ENCODE results near the gene NAPSA.

Gene NAPSA

GRCh38 chr19:50383852-50384684 lies 18.6 kb upstream of the NAPSA start, which contains the start of gene POLD1:
POLD1 (plus strand) TSS chr19:50384347; CDS start chr19:50398852, 14,505 bp downstream.
- H4K20me1 ChIP-seq (ENCODE audit: insufficient read depth, low read length) = no peaks in the 10 kb centered on the region
- no peaks in the 10 kb centered on the region for H3K9me3 ChIP-seq (ENCODE audit: low read length)
- TF ChIP-seq, protein P1, sequence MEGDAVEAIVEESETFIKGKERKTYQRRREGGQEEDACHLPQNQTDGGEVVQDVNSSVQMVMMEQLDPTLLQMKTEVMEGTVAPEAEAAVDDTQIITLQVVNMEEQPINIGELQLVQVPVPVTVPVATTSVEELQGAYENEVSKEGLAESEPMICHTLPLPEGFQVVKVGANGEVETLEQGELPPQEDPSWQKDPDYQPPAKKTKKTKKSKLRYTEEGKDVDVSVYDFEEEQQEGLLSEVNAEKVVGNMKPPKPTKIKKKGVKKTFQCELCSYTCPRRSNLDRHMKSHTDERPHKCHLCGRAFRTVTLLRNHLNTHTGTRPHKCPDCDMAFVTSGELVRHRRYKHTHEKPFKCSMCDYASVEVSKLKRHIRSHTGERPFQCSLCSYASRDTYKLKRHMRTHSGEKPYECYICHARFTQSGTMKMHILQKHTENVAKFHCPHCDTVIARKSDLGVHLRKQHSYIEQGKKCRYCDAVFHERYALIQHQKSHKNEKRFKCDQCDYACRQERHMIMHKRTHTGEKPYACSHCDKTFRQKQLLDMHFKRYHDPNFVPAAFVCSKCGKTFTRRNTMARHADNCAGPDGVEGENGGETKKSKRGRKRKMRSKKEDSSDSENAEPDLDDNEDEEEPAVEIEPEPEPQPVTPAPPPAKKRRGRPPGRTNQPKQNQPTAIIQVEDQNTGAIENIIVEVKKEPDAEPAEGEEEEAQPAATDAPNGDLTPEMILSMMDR (IDR thresholded peaks at IDR 0.05; ENCODE audit: low read length) = no peak
- no peak for TF ChIP-seq EZH2 (IDR thresholded peaks at IDR 0.05; ENCODE audit: borderline replicate concordance, low read length)
- no peaks in the 10 kb centered on the region for H3F3A ChIP-seq (ENCODE audit: insufficient read depth, low read length)
- H3K36me3 ChIP-seq (ENCODE audit: insufficient read depth, low read length) = peaks cover 55% of the 10 kb centered on the region
- H3K27ac ChIP-seq (ENCODE audit: low read depth, low read length, poor library complexity, severe bottlenecking) = peak within 1 kb of the TSS; percentile 62
- no peaks in the 10 kb centered on the region for H3K27me3 ChIP-seq (ENCODE audit: insufficient read depth, low read length)
- no peak within 1 kb of the TSS for H2AFZ ChIP-seq (ENCODE audit: low read length)
- peaks cover 16% of the 10 kb centered on the region for H3K4me1 ChIP-seq (ENCODE audit: insufficient read depth, low read length, severe bottlenecking)
- H3K79me2 ChIP-seq (ENCODE audit: insufficient read depth, low read length) = peaks cover 23% of the 10 kb centered on the region
- peak within 1 kb of the TSS; percentile 87 for H3K4me3 ChIP-seq (ENCODE audit: low read depth, low read length, poor library complexity, severe bottlenecking)
- no peaks in the 10 kb centered on the region for H3K9me2 ChIP-seq (ENCODE audit: low read depth, low read length)
- peak within 1 kb of the TSS; percentile 94 for H3K4me2 ChIP-seq (ENCODE audit: low read length)
- H3K9ac ChIP-seq (ENCODE audit: low read length) = peak within 1 kb of the TSS; percentile 94

DNA sequence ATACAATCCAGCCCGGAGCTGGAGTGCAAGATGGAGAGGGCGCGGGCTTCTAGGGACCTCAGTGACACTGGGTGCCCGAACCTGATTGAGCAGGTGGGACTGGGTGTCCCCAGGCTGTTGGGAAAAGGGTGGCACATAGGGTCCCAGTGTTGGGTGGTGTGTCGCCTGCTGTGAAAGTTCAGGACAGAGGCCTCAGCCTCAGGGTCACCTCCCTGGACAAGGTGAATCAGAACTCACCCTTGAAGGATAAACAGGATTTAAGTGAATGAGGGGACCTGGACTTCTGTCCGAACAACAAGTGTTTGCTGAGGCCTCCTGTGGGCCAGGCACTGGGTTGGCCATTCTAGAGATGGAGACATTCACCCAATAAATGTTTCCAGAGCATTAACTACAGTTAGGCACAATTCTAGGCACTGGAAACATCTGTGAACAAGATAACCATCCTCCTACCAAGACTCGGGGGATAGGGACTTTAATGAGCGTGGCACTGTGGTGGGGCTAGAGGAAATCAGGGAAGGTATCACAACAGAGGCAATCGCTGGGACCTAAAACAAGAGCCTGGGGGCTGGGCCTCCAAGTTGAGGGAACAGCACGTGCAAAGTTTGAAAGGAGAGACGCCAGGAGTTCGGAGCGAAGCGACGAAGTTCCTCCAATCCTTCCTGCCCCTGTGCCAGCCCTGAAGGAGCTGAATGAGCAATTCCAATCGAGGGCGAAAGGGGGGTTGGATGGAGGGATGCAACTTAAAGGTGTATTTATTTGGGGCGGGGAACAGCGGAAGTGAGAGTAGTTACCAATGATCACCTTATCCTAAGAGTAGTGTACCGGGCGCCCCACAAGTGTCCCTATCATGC lies 17.8 kb upstream of the NAPSA start:
- H3K27me3 ChIP-seq (ENCODE audit: insufficient read depth, low read length) = no peaks in the 10 kb centered on the region
- peak overlapping the region; percentile 61 for H3K27ac ChIP-seq (ENCODE audit: low read depth, low read length, poor library complexity, severe bottlenecking)
- no peaks in the 10 kb centered on the region for H4K20me1 ChIP-seq (ENCODE audit: insufficient read depth, low read length)
- H3K4me3 ChIP-seq (ENCODE audit: low read depth, low read length, poor library complexity, severe bottlenecking) = peak overlapping the region; percentile 87
- H3K36me3 ChIP-seq (ENCODE audit: insufficient read depth, low read length) = peaks cover 57% of the 10 kb centered on the region
- no peak for TF ChIP-seq EZH2 (IDR thresholded peaks at IDR 0.05; ENCODE audit: borderline replicate concordance, low read length)
- TF ChIP-seq, protein P1 (IDR thresholded peaks at IDR 0.05; ENCODE audit: low read length) = no peak
- peaks cover 15% of the 10 kb centered on the region for H3K79me2 ChIP-seq (ENCODE audit: insufficient read depth, low read length)
- no peaks in the 10 kb centered on the region for H3K9me3 ChIP-seq (ENCODE audit: low read length)
- H3K9me2 ChIP-seq (ENCODE audit: low read depth, low read length) = no peaks in the 10 kb centered on the region
- peak overlapping the region; percentile 75 for H3K9ac ChIP-seq (ENCODE audit: low read length)
- peaks cover 16% of the 10 kb centered on the region for H3K4me1 ChIP-seq (ENCODE audit: insufficient read depth, low read length, severe bottlenecking)
- H3K4me2 ChIP-seq (ENCODE audit: low read length) = peak overlapping the region; percentile 80
- H2AFZ ChIP-seq (ENCODE audit: low read length) = no peak overlapping the region
- H3F3A ChIP-seq (ENCODE audit: insufficient read depth, low read length) = no peaks in the 10 kb centered on the region

DNA sequence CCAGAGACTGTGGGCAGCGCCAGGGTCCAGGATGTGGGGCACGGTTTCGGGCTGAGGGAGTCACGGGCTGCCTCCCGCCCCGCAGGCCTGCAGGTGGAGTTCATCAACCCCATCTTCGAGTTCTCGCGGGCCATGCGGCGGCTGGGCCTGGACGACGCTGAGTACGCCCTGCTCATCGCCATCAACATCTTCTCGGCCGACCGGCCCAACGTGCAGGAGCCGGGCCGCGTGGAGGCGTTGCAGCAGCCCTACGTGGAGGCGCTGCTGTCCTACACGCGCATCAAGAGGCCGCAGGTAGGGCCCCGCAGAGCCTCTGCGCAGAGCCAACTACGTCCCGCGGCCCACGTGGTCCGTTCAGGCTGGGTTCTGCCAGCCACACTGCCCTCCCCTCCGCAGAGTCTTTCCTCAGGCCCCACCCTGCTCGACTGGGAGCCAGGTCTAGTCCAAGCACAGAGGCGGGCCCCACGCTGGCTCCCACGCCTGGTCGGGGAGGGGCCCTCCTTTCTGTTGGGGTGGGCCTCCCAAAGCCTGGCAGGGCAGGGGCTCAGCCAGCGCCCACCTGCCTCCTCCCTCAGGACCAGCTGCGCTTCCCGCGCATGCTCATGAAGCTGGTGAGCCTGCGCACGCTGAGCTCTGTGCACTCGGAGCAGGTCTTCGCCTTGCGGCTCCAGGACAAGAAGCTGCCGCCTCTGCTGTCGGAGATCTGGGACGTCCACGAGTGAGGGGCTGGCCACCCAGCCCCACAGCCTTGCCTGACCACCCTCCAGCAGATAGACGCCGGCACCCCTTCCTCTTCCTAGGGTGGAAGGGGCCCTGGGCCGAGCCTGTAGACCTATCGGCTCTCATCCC lies 16.7 kb upstream of the NAPSA start:
- Histone ChIP-seq H3K4me1 (ENCODE audit: insufficient read depth, low read length, severe bottlenecking) (peaks cover 16% of the 10 kb centered on the region), H3K27ac (ENCODE audit: low read depth, low read length, poor library complexity, severe bottlenecking) (no peak overlapping the region), H3K9me3 (ENCODE audit: low read length) (no peaks in the 10 kb centered on the region), H4K20me1 (ENCODE audit: insufficient read depth, low read length) (no peaks in the 10 kb centered on the region), H3K79me2 (ENCODE audit: insufficient read depth, low read length) (peaks cover 12% of the 10 kb centered on the region), H2AFZ (ENCODE audit: low read length) (no peak overlapping the region), H3F3A (ENCODE audit: insufficient read depth, low read length) (no peaks in the 10 kb centered on the region), H3K27me3 (ENCODE audit: insufficient read depth, low read length) (no peaks in the 10 kb centered on the region), H3K4me3 (ENCODE audit: low read depth, low read length, poor library complexity, severe bottlenecking) (no peak overlapping the region), H3K4me2 (ENCODE audit: low read length) (no peak overlapping the region), H3K36me3 (ENCODE audit: insufficient read depth, low read length) (peaks cover 55% of the 10 kb centered on the region), H3K9me2 (ENCODE audit: low read depth, low read length) (no peaks in the 10 kb centered on the region), H3K9ac (ENCODE audit: low read length) (no peak overlapping the region)
- TF ChIP-seq, protein P1 (IDR thresholded peaks at IDR 0.05; ENCODE audit: low read length) = no peak
- no peak for TF ChIP-seq EZH2 (IDR thresholded peaks at IDR 0.05; ENCODE audit: borderline replicate concordance, low read length)

Measured in OCI-LY1 (cell line).